ENCODE results near the gene TVP23A.

- TF ChIP-seq POLR2A (IDR thresholded peaks at IDR 0.05) (no peak), CTCF (IDR thresholded peaks at IDR 0.05) (no peak)
Observed at GRCh38 chr16:10728003-10728887, 90.3 kb downstream of the TVP23A start.

Measured in stomach (tissue), 4 donors.